Esophagus squamous epithelium (tissue), 5 donors: ENCODE data around the gene CLDN19. TPM values are rescaled to one million over a fixed set of nuclear protein-coding genes. Genes with fewer than 3 reads are reported as not detected.
A peak's percentile ranks its signal among the peaks of the same experiment; 100 is the strongest.

Experiments
- DNase-seq: peaks from one replicate; lab custom pipeline; 2025; lab: John Stamatoyannopoulos, UW
- H3K27ac ChIP-seq, 4 donors: fragments of 200-600 bp; sonication (generic); one replicate each; pipeline ENCODE4 v1.5.1; 2016 to 2019; ENCODE audit warnings: mild to moderate bottlenecking in 1 of 4
- H3K27me3 ChIP-seq, 4 donors: fragments of 200-600 bp; sonication (generic); 1 replicate in 3 of 4; 2 replicates in 1 of 4; pipeline versions ENCODE4 v1.5.1 to v1.6.0; 2017 to 2021; ENCODE audit warnings: antibody characterized with exemption in 1 of 4
- H3K36me3 ChIP-seq, 3 donors: fragments of 200-600 bp; sonication (generic); one replicate each; pipeline ENCODE4 v1.5.1; 2016 to 2019
- H3K4me1 ChIP-seq, 3 donors: fragments of 200-600 bp; sonication (generic); one replicate each; pipeline ENCODE4 v1.5.1; 2017 to 2019
- H3K4me3 ChIP-seq, 4 donors: fragments of 200-600 bp; sonication (generic); 1 replicate in 3 of 4; 2 replicates in 1 of 4; pipeline ENCODE4 v1.5.1; 2016 to 2019; ENCODE audit warnings: mild to moderate bottlenecking in 2 of 4, moderate library complexity in 1 of 4
- H3K9me3 ChIP-seq, 3 donors: fragments of 200-600 bp; sonication (generic); one replicate each; pipeline ENCODE4 v1.5.1; 2016 to 2019
- POLR2A ChIP-seq, 4 donors: fragments of 450-650 bp; IDR thresholded peaks; one replicate each; pipeline ENCODE4 v1.6.1; 2017; ENCODE audit warnings: antibody characterized with exemption in 4 of 4, mild to moderate bottlenecking in 4 of 4, moderate library complexity in 3 of 4
- WGBS, 2 donors: methylation state at CpG; one replicate each; pipeline ENCODE4 v1.1.5; 2018; 5-methylcytosine and 5-hydroxymethylcytosine counted together
- intact Hi-C: fragments of 100-400 bp; cut with DNase I; formaldehyde crosslinking; loops from one replicate; pipeline ENCODE4 v1.15.0; 2022
- total RNA-seq, 4 donors: library from RNA; depleted of rRNA; stranded (reverse); fragments of >200 nt; gene quantifications; one replicate each; pipeline ENCODE4 v1.1.0, GENCODE V29; 2016
- TF ChIP-seq, protein P1 (sequence below), 6 experiments: fragments of 450-650 bp in 4 of 6; fragments of 200-600 bp in 2 of 6; sonication (generic) in 2 of 6; IDR thresholded peaks; one replicate each; pipeline ENCODE4 v1.5.1; 2016 to 2019; ENCODE audit warnings: antibody characterized with exemption in 6 of 6, mild to moderate bottlenecking in 4 of 6, moderate library complexity in 4 of 6
- donor health status: DM: yes; HTN: yes; CAD: no.

CLDN19 gene
- total RNA-seq, 4 donors from 2014 or later, result 0.21 TPM; not detected in 3

DNA sequence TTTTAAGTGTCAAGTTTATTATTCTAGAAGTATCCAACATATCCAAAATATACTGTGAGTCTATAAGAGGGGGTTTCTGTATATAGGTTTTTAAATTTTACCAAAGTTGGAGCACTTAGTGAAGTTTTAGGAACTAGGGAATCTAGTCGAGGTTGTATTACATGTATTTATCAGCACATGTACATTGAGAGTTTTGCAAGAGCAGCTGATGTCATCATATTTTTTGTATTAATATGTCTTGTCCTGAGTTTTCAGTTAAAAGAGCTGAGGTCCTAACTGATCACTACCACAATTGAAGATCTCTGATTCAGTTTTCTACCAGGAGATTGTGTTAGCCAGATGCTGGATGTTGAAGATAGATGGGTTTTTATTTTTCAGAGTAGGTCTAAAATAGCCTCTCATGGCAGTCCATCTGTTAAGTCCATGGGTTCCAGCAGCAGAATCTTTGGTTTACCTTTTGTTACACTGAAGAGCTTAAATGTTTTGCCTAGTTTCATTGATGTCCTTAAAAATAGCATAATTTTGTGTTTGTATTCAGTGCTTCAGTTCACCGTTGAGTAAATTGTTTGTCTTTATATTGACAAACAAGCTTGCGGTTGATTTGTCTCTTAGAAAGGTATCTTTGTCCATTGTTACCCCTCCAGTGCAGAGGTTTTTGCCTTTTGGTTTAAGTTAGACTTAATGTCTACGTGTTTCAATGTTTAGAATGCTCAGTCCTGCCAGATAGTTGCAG, 41.8 kb downstream of the CLDN19 start:
- peaks cover 16 to 89% (median 32%) of the 10 kb centered on the region in 3 donors for H3K36me3 ChIP-seq
- no peaks in the 10 kb centered on the region for H3K27me3 ChIP-seq
- intact Hi-C loops, result no loop called here
- H3K4me1 ChIP-seq, result peaks cover 0 to 19% (median 5%) of the 10 kb centered on the region in 3 donors
- 87 to 89% methylated on average over 4 of the region's 4 CpGs for WGBS, 2 donors
- no peak overlapping the region for H3K4me3 ChIP-seq
- H3K9me3 ChIP-seq, result no peaks in the 10 kb centered on the region
- no peak for TF ChIP-seq POLR2A (IDR thresholded peaks at IDR 0.05)
- TF ChIP-seq, protein P1, sequence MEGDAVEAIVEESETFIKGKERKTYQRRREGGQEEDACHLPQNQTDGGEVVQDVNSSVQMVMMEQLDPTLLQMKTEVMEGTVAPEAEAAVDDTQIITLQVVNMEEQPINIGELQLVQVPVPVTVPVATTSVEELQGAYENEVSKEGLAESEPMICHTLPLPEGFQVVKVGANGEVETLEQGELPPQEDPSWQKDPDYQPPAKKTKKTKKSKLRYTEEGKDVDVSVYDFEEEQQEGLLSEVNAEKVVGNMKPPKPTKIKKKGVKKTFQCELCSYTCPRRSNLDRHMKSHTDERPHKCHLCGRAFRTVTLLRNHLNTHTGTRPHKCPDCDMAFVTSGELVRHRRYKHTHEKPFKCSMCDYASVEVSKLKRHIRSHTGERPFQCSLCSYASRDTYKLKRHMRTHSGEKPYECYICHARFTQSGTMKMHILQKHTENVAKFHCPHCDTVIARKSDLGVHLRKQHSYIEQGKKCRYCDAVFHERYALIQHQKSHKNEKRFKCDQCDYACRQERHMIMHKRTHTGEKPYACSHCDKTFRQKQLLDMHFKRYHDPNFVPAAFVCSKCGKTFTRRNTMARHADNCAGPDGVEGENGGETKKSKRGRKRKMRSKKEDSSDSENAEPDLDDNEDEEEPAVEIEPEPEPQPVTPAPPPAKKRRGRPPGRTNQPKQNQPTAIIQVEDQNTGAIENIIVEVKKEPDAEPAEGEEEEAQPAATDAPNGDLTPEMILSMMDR (IDR thresholded peaks at IDR 0.05), result no peak
- DNase-seq, result no peak
- H3K27ac ChIP-seq, result no peak overlapping the region

- no peaks in the 10 kb centered on the region for H3K9me3 ChIP-seq
- TF ChIP-seq, protein P1 (IDR thresholded peaks at IDR 0.05), result no peak
- no peak for TF ChIP-seq POLR2A (IDR thresholded peaks at IDR 0.05)
- peaks cover 6 to 36% (median 11%) of the 10 kb centered on the region in 3 donors for H3K36me3 ChIP-seq
- peak overlapping the region in 2 of 4 donors; percentile 43 to 54 for H3K27ac ChIP-seq
- no peak for DNase-seq
- no peak overlapping the region for H3K4me3 ChIP-seq
- H3K27me3 ChIP-seq, result no peaks in the 10 kb centered on the region
- intact Hi-C loops, result no loop called here
- WGBS, 2 donors, result 46 to 63% methylated on average over 2 of the region's 2 CpGs
- peaks cover 11 to 73% (median 50%) of the 10 kb centered on the region in 3 donors for H3K4me1 ChIP-seq
Measured at GRCh38 chr1:42692911-42693310, 47.1 kb downstream of the CLDN19 start.

- Histone ChIP-seq H3K36me3 (peaks cover 1 to 32% (median 7%) of the 10 kb centered on the region in 3 donors), H3K27me3 (no peaks in the 10 kb centered on the region), H3K27ac (peak overlapping the region in 2 of 4 donors; percentile 54 to 55), H3K9me3 (no peaks in the 10 kb centered on the region), H3K4me1 (peaks cover 11 to 77% (median 53%) of the 10 kb centered on the region in 3 donors), H3K4me3 (no peak overlapping the region)
- no peak for DNase-seq
- TF ChIP-seq POLR2A (IDR thresholded peaks at IDR 0.05), result no peak
- TF ChIP-seq, protein P1 (IDR thresholded peaks at IDR 0.05), result no peak
- intact Hi-C loops, result no loop called here
- 16 to 34% methylated on average over 5 of the region's 5 CpGs for WGBS, 2 donors
Measured at GRCh38 chr1:42692461-42692860, 47.6 kb downstream of the CLDN19 start.

- TF ChIP-seq, protein P1 (IDR thresholded peaks at IDR 0.05), result no peak
- no peak for TF ChIP-seq POLR2A (IDR thresholded peaks at IDR 0.05)
- no peak overlapping the region for H3K27ac ChIP-seq
- no peaks in the 10 kb centered on the region for H3K9me3 ChIP-seq
- H3K27me3 ChIP-seq, result no peaks in the 10 kb centered on the region
- H3K4me3 ChIP-seq, result no peak overlapping the region
- peaks cover 0 to 21% (median 0%) of the 10 kb centered on the region in 3 donors for H3K36me3 ChIP-seq
- no peak for DNase-seq
- 60 to 70% methylated on average over 4 of the region's 4 CpGs for WGBS, 2 donors
- intact Hi-C loops, result no loop called here
- H3K4me1 ChIP-seq, result peaks cover 19 to 91% (median 67%) of the 10 kb centered on the region in 3 donors
Measured at GRCh38 chr1:42691157-42691498, 48.9 kb downstream of the CLDN19 start.

DNA sequence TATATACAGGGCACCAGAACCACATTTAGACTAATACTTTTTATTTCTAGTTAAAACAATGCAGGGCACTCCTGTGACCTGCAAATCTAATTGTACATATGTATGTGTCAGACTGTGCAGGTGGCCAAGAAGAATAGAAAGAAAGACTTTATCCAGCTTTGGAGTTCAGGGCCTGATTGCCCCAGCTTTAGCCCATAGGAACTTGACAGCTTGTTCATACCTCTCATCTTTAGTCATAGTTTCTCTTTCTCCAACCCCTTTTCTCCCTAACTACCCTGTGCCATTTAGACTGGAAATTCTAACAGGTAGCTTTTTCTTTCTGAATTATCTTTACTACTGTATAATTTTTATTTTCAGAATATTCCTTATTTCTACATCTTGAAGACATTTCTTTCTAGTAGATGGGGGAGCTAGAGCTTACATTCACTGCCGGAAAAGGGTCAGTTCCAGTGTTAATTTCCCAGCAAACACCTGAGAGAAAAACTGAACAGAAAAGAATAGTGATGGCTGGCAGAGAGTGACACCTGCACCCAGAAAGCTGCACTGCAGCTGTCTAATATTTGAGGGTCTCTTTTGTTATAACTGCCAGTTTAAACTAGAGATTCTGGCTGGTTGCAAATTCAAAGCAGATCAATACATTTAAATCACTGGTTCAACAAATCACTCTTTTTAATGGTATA, 49.4 kb downstream of the CLDN19 start:
- DNase-seq, result no peak
- peaks cover 19 to 96% (median 72%) of the 10 kb centered on the region in 3 donors for H3K4me1 ChIP-seq
- H3K36me3 ChIP-seq, result peaks cover 0 to 16% (median 0%) of the 10 kb centered on the region in 3 donors
- H3K27ac ChIP-seq, result no peak overlapping the region
- H3K9me3 ChIP-seq, result no peaks in the 10 kb centered on the region
- no peak for TF ChIP-seq POLR2A (IDR thresholded peaks at IDR 0.05)
- TF ChIP-seq, protein P1 (IDR thresholded peaks at IDR 0.05), result peak in 1 of 6 experiments; percentile 15
- intact Hi-C loops, result no loop called here
- H3K27me3 ChIP-seq, result no peaks in the 10 kb centered on the region
- H3K4me3 ChIP-seq, result no peak overlapping the region
- 63 to 67% methylated on average over 1 of the region's 1 CpG for WGBS, 2 donors
